ENCODE results near the gene RUNX1. TPM values are rescaled to one million over a fixed set of nuclear protein-coding genes. Genes with fewer than 3 reads are reported as not detected.

Gene RUNX1
- polyA plus RNA-seq, 6 donors from 2014 or later, result 8.8 to 20.7 (median 14.6) TPM

GRCh38 chr21:34989337-34990151 is 59.6 kb downstream of the RUNX1 start:
- Mint-ChIP-seq H3K9me3 (no peaks in the 10 kb centered on the region), H3K36me3 (peaks cover 0 to 4% of the 10 kb centered on the region in 2 donors), H3K4me1 (peaks cover 44 to 68% (median 65%) of the 10 kb centered on the region in 3 donors), H3K27ac (peak overlapping the region in 5 of 6 donors; percentile 17 to 68 (median 42)), H3K4me3 (peak overlapping the region in 3 of 8 donors; percentile 5 to 49 (median 48)), H3K27me3 (no peaks in the 10 kb centered on the region)
- no peak for DNase-seq
- no peak for ATAC-seq (ENCODE audit: low read depth in 2 of 2)

- Mint-ChIP-seq H3K4me3 (peak overlapping the region in 5 of 8 donors; percentile 39 to 86 (median 78)), H3K27ac (peak overlapping the region in 2 of 6 donors; percentile 42 to 68)
Observed at GRCh38 chr21:34988625-34989024, 60.5 kb downstream of the RUNX1 start.

DNA sequence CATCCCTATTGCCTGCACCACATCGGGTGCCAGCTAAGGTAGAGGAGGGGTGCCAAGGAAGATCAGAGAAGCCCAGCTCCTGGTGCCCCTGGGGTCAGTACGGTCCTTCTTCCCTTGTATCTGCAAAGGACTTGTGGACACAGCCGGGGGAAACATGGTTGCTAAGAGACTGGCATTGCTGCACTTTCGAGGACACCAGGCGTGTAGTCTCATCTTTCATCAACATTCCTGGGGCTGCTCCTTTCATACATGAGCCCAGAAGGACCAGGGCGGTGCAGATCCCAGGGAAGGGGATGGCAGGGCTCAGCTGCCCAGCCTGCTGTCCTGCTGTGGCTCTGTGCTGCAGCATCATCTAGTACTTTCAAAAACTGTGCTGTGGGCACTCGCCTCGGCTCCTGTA is 61.0 kb downstream of the RUNX1 start:
- H3K36me3 Mint-ChIP-seq, result peaks cover 0 to 9% of the 10 kb centered on the region in 2 donors
- no peaks in the 10 kb centered on the region for H3K27me3 Mint-ChIP-seq
- H3K27ac Mint-ChIP-seq, result peak overlapping the region in 5 of 6 donors; percentile 19 to 91 (median 84)
- ATAC-seq (ENCODE audit: low read depth in 2 of 2), result no peak
- no peaks in the 10 kb centered on the region for H3K9me3 Mint-ChIP-seq
- H3K4me1 Mint-ChIP-seq, result peaks cover 56 to 81% (median 79%) of the 10 kb centered on the region in 3 donors
- no peak for DNase-seq
- peak overlapping the region; percentile 24 to 90 (median 82) for H3K4me3 Mint-ChIP-seq

More at GRCh38 chr21:34988625-34989024, 60.5 kb downstream of the RUNX1 start:
- Mint-ChIP-seq H3K9me3 (no peaks in the 10 kb centered on the region), H3K36me3 (peaks cover 0 to 9% of the 10 kb centered on the region in 2 donors), H3K4me1 (peaks cover 53 to 77% (median 74%) of the 10 kb centered on the region in 3 donors), H3K27me3 (no peaks in the 10 kb centered on the region)
- DNase-seq (no peak), ATAC-seq (ENCODE audit: low read depth in 2 of 2) (no peak)

DNA sequence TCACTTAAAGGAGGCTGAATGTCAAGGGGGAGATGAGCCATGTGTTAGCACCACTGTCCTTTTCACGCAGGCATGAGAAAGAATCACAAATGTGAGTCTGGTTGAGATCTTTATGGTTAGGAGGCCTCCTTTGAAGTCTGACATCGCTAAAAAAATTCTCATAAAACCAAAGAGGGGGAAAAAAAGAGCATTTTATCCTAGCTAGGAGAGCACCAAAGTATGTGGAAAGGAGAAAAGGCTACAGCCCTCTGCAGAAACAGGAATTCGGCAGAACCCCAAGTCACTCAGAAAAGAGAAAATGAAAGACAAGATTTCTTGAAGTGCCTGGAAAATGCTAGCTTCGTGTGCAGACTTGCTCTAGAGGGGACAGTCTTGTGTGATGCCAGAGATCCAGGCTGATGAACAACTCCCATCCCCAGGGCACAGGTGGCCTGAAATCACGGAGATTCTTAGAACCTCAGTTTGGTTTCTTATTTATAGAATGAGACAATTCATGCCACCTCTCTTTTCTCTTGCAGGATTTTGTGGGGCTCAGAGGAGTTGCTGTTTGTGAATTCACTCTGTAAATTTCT is 61.5 kb downstream of the RUNX1 start:
- DNase-seq (peak; percentile 3), ATAC-seq (ENCODE audit: low read depth in 2 of 2) (peak; percentile 18 to 28)
- H3K27ac Mint-ChIP-seq, result peak overlapping the region; percentile 15 to 94 (median 84)
- no peaks in the 10 kb centered on the region for H3K27me3 Mint-ChIP-seq
- peak overlapping the region; percentile 66 to 90 (median 82) for H3K4me3 Mint-ChIP-seq
- H3K36me3 Mint-ChIP-seq, result peaks cover 0 to 9% of the 10 kb centered on the region in 2 donors
- H3K9me3 Mint-ChIP-seq, result no peaks in the 10 kb centered on the region
- peaks cover 56 to 81% (median 79%) of the 10 kb centered on the region in 3 donors for H3K4me1 Mint-ChIP-seq

- peak overlapping the region; percentile 66 to 90 (median 82) for H3K4me3 Mint-ChIP-seq
- H3K27me3 Mint-ChIP-seq, result no peaks in the 10 kb centered on the region
- ATAC-seq (ENCODE audit: low read depth in 2 of 2), result peak; percentile 64 to 76
- DNase-seq, result peak; percentile 32
- peak overlapping the region; percentile 15 to 94 (median 84) for H3K27ac Mint-ChIP-seq
- H3K4me1 Mint-ChIP-seq, result peaks cover 61 to 81% (median 79%) of the 10 kb centered on the region in 3 donors
- H3K9me3 Mint-ChIP-seq, result no peaks in the 10 kb centered on the region
- peaks cover 4 to 9% of the 10 kb centered on the region in 2 donors for H3K36me3 Mint-ChIP-seq
Observed at GRCh38 chr21:34986561-34987500, 62.3 kb downstream of the RUNX1 start.

GRCh38 chr21:34984356-34985058 is 64.6 kb downstream of the RUNX1 start:
- peak overlapping the region in 3 of 6 donors; percentile 44 to 68 (median 62) for H3K27ac Mint-ChIP-seq

GRCh38 chr21:34983680-34984086 is 65.4 kb downstream of the RUNX1 start:
- ATAC-seq (ENCODE audit: low read depth in 2 of 2) (no peak), DNase-seq (no peak)
- Mint-ChIP-seq H3K27me3 (no peaks in the 10 kb centered on the region), H3K27ac (peak overlapping the region in 3 of 6 donors; percentile 8 to 45 (median 25)), H3K9me3 (no peaks in the 10 kb centered on the region), H3K4me1 (peaks cover 50 to 57% (median 56%) of the 10 kb centered on the region in 3 donors), H3K36me3 (peaks cover 6 to 9% of the 10 kb centered on the region in 2 donors), H3K4me3 (peak overlapping the region in 6 of 8 donors; percentile 1 to 83 (median 62))

More at GRCh38 chr21:34984356-34985058, 64.6 kb downstream of the RUNX1 start:
- Mint-ChIP-seq H3K36me3 (peaks cover 6 to 9% of the 10 kb centered on the region in 2 donors), H3K9me3 (no peaks in the 10 kb centered on the region), H3K4me1 (peaks cover 57 to 63% (median 63%) of the 10 kb centered on the region in 3 donors), H3K27me3 (no peaks in the 10 kb centered on the region), H3K4me3 (peak overlapping the region in 7 of 8 donors; percentile 21 to 83 (median 42))
- ATAC-seq (ENCODE audit: low read depth in 2 of 2), result no peak
- DNase-seq, result no peak

DNA sequence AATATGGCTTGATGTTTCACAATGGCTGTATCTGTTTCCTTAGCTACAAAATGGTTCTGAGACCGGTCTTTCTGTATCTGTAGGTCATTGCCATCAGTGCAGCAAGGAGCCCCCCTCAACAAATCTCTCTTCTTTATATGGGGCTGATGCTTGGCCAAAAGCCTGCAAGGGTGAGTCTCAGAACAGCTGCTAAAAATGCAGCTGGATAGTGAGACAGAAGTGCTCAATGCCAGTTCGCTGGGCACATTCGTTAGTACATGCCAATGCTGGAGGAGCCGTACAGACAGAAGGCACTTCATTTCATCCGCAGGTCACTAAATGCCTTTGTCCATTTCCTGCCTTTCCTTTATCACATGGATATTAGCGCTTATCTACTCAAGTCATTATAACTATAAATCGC is 67.3 kb downstream of the RUNX1 start:
- Mint-ChIP-seq H3K36me3 (peaks cover 6 to 9% of the 10 kb centered on the region in 2 donors), H3K27ac (peak overlapping the region in 2 of 6 donors; percentile 19 to 84), H3K4me3 (no peak overlapping the region), H3K9me3 (no peaks in the 10 kb centered on the region), H3K4me1 (peaks cover 31 to 38% (median 37%) of the 10 kb centered on the region in 3 donors), H3K27me3 (no peaks in the 10 kb centered on the region)
- no peak for ATAC-seq (ENCODE audit: low read depth in 2 of 2)
- DNase-seq, result no peak

- Mint-ChIP-seq H3K36me3 (peaks cover 6 to 9% of the 10 kb centered on the region in 2 donors), H3K9me3 (no peaks in the 10 kb centered on the region), H3K27me3 (no peaks in the 10 kb centered on the region), H3K4me3 (no peak overlapping the region), H3K27ac (peak overlapping the region in 2 of 6 donors; percentile 47 to 79), H3K4me1 (peaks cover 30 to 34% (median 32%) of the 10 kb centered on the region in 3 donors)
- no peak for DNase-seq
- ATAC-seq (ENCODE audit: low read depth in 2 of 2), result no peak
Observed at GRCh38 chr21:34980423-34981115, 68.5 kb downstream of the RUNX1 start.

DNA sequence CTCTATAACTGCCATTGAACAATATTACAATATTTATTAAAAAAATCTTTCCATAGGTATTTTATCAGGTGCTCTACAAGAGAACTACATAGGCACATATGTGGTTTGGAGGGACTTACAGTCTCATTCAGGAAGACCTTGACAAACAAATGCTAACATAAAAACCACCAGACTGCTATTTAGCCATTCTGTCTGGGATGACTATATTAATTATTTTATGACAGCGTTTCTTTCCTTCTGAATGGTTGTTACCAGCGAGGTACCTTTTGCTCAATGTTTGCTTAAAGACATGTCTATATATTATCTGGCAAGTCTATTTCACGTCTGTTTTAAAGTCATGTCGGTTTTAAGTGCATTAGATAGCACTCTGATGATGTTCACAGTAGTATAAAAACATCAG is 69.7 kb downstream of the RUNX1 start:
- Mint-ChIP-seq H3K36me3 (peaks cover 3 to 6% of the 10 kb centered on the region in 2 donors), H3K9me3 (no peaks in the 10 kb centered on the region), H3K27ac (no peak overlapping the region), H3K27me3 (no peaks in the 10 kb centered on the region), H3K4me3 (no peak overlapping the region), H3K4me1 (peaks cover 26 to 34% (median 31%) of the 10 kb centered on the region in 3 donors)
- ATAC-seq (ENCODE audit: low read depth in 2 of 2) (no peak), DNase-seq (no peak)

GRCh38 chr21:34977333-34977732 is 71.8 kb downstream of the RUNX1 start:
- H3K27ac Mint-ChIP-seq, result no peak overlapping the region
- ATAC-seq (ENCODE audit: low read depth in 2 of 2), result no peak
- H3K4me3 Mint-ChIP-seq, result no peak overlapping the region
- no peaks in the 10 kb centered on the region for H3K9me3 Mint-ChIP-seq
- no peaks in the 10 kb centered on the region for H3K27me3 Mint-ChIP-seq
- H3K36me3 Mint-ChIP-seq, result peaks cover 0 to 6% of the 10 kb centered on the region in 2 donors
- peaks cover 32 to 37% (median 33%) of the 10 kb centered on the region in 3 donors for H3K4me1 Mint-ChIP-seq
- DNase-seq, result no peak

Measured in naive B cell (primary cell).